Measurements from ENCODE around the gene SFXN4. TPM values are rescaled to one million over a fixed set of nuclear protein-coding genes. Genes with fewer than 3 reads are reported as not detected.
"Not testable (repeated sequence)": the region's sequence is repeated elsewhere in the genome, so short reads cannot be mapped to it uniquely, and the experiment has no call there.

SFXN4 gene
- total and polyA plus RNA-seq, 9 of the 15 experiments (the other 6 are each of a cell fraction or from before 2014, with no cell fraction given): 40.1 to 97.8 (median 54.5) TPM

- not testable (repeated sequence) for BruUV-seq (replicated peaks); FAIRE-seq
These were observed 13.9 kb downstream of the SFXN4 start for GRCh38 chr10:119151601-119152000.

DNA sequence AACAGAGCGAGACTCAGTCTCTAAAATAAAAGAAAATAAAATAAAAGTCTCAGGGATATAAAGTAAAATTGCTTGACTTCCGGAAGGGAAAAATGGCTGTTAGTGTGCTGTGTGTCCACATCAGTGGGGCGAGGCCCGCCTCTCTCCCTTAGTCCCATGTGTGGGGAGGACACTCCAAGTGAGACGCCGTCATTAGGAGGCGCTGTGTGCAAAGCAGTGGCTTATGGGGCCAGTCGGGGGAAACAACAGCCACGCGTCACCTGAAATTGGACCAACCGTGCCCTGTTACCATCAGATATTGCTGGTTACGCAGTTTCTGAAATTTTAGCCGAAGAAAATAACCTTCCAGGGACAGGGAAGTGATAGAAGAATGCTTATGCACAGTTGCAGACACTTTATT is 15.8 kb downstream of the SFXN4 start:
- Histone ChIP-seq H3K27me3 (ENCODE audit: control insufficient read depth in 2 of 2, insufficient read depth in 2 of 2, low read length in 2 of 2) (no peaks in the 10 kb centered on the region), H4K20me1 (replicated peaks; ENCODE audit: control insufficient read depth, insufficient read depth, low read length) (no peaks in the 10 kb centered on the region), H3K4me1 (replicated peaks in 1 of 2; ENCODE audit: control insufficient read depth in 2 of 2, insufficient read depth in 2 of 2, low read length in 2 of 2) (no peaks in the 10 kb centered on the region), H3K9me3 (replicated peaks; ENCODE audit: control insufficient read depth, insufficient read depth, low read depth, low read length) (no peaks in the 10 kb centered on the region), H3K79me2 (ENCODE audit: control insufficient read depth, insufficient read depth, low read length) (no peaks in the 10 kb centered on the region), H3K27ac (ENCODE audit: extremely low read depth, low read depth, low read length) (no peak overlapping the region), H3K9ac (ENCODE audit: insufficient read depth in 1 of 2, low read depth in 2 of 2, low read length in 2 of 2) (no peak overlapping the region), H3K36me3 (ENCODE audit: control insufficient read depth, insufficient read depth, low read length) (peaks cover 69% of the 10 kb centered on the region; the same call in 2 of the 3 replicates), H3K4me3 (no peak overlapping the region), H3K4me2 (ENCODE audit: insufficient read depth, low read length) (no peak overlapping the region), H2AFZ (ENCODE audit: low read depth, low read length) (no peak overlapping the region), H3K9me1 (ENCODE audit: control insufficient read depth, insufficient read depth, low read length) (no peaks in the 10 kb centered on the region)
- intact Hi-C loops (cut with micrococcal nuclease): no loop called here
- no peak for FAIRE-seq
- in situ Hi-C loops (cut with MboI): no loop called here
- ChIA-PET POLR2A (no interaction called here), CTCF (ENCODE audit: low intra/inter-chr PET ratio) (no interaction called here)
- BruUV-seq (replicated peaks): no TSS peak
- TF ChIP-seq HDAC1 (IDR thresholded peaks at IDR 0.05) (no peak), CBX1 (IDR thresholded peaks at IDR 0.05; ENCODE audit: low read depth) (no peak), MECOM (CRISPR knock-in tag; IDR thresholded peaks at IDR 0.05) (no peak), PHF8 (IDR thresholded peaks at IDR 0.05; ENCODE audit: borderline replicate concordance, low read length) (no peak), CBX8 (IDR thresholded peaks at IDR 0.05; ENCODE audit: borderline replicate concordance, extremely low read depth, low read depth, low read length, poor library complexity, severe bottlenecking) (no peak), FOXJ2 (tag; IDR thresholded peaks at IDR 0.05) (no peak), TAF9B (IDR thresholded peaks at IDR 0.05; ENCODE audit: partially characterized antibody) (no peak), ZNF696 (CRISPR knock-in tag; conservative IDR thresholded peaks at IDR 0.05) (no peak)
- no peak for DNase-seq (ENCODE audit: extremely low read depth in 1 of 4, low spot score in 3 of 4)
- peak; percentile 55 for ATAC-seq
- WGBS (ENCODE audit: insufficient coverage, low coverage, missing lambda C conversion rate): 83% methylated on average over 9 of the region's 13 CpGs

More at GRCh38 chr10:119151601-119152000, 13.9 kb downstream of the SFXN4 start:
- H3K4me2 ChIP-seq (ENCODE audit: insufficient read depth, low read length); H3K4me3 ChIP-seq; H3K4me1 ChIP-seq (replicated peaks in 1 of 2; ENCODE audit: control insufficient read depth in 2 of 2, insufficient read depth in 2 of 2, low read length in 2 of 2); intact Hi-C loops (cut with micrococcal nuclease); H3K79me2 ChIP-seq (ENCODE audit: control insufficient read depth, insufficient read depth, low read length); H3K9me3 ChIP-seq (replicated peaks; ENCODE audit: control insufficient read depth, insufficient read depth, low read depth, low read length); DNase-seq (ENCODE audit: extremely low read depth in 1 of 4, low spot score in 3 of 4); H3K27ac ChIP-seq (ENCODE audit: extremely low read depth, low read depth, low read length); H2AFZ ChIP-seq (ENCODE audit: low read depth, low read length); CTCF ChIA-PET (ENCODE audit: low intra/inter-chr PET ratio); H3K27me3 ChIP-seq (ENCODE audit: control insufficient read depth in 2 of 2, insufficient read depth in 2 of 2, low read length in 2 of 2); H4K20me1 ChIP-seq (replicated peaks; ENCODE audit: control insufficient read depth, insufficient read depth, low read length); H3K9ac ChIP-seq (ENCODE audit: insufficient read depth in 1 of 2, low read depth in 2 of 2, low read length in 2 of 2); ATAC-seq; H3K9me1 ChIP-seq (ENCODE audit: control insufficient read depth, insufficient read depth, low read length); in situ Hi-C loops (cut with MboI): not testable (repeated sequence)
- POLR2A ChIA-PET: interaction anchor here (1.2 kb wide), 1 partner anchor 13 kb away, joined by 4 read pairs; no protein-coding TSS in a partner anchor
- WGBS (ENCODE audit: insufficient coverage, low coverage, missing lambda C conversion rate): 91% methylated on average over 4 of the region's 6 CpGs
- H3K36me3 ChIP-seq (ENCODE audit: control insufficient read depth, insufficient read depth, low read length): peaks cover 82% of the 10 kb centered on the region; the same call in 2 of the 3 replicates
